ENCODE data around the gene CPA1. TPM values are rescaled to one million over a fixed set of nuclear protein-coding genes. Genes with fewer than 3 reads are reported as not detected.

The CPA1 gene
- total and polyA plus RNA-seq, 4 donors: 0.31 to 12.5 (median 0.73) TPM

GRCh38 chr7:130334274-130334673, 46.0 kb upstream of the CPA1 start:
- DNase-seq (peak; percentile 22 to 58 (median 47)), ATAC-seq (ENCODE audit: insufficient read depth, low FRiP score) (no peak)
- TF ChIP-seq CTCF (IDR thresholded peaks at IDR 0.05; ENCODE audit: control extremely low read depth, extremely low read depth): no peak
- Histone ChIP-seq H3K4me3 (no peak overlapping the region), H3K9ac (ENCODE audit: insufficient read depth in 1 of 2, low read length in 2 of 2) (no peak overlapping the region), H3K27ac (ENCODE audit: low read depth in 1 of 2, low read length in 1 of 2) (no peak overlapping the region), H3K9me3 (ENCODE audit: control insufficient read depth in 4 of 4, insufficient read depth in 3 of 4, low read length in 3 of 4) (no peaks in the 10 kb centered on the region), H3K4me1 (ENCODE audit: control insufficient read depth in 5 of 5, insufficient read depth in 5 of 5, low read length in 5 of 5) (peaks cover 0 to 9% (median 0%) of the 10 kb centered on the region in 5 donors), H3K27me3 (ENCODE audit: control insufficient read depth in 3 of 3, insufficient read depth in 3 of 3, low read length in 2 of 3) (no peaks in the 10 kb centered on the region), H3K36me3 (ENCODE audit: control insufficient read depth in 4 of 4, insufficient read depth in 4 of 4, low read length in 4 of 4) (no peaks in the 10 kb centered on the region)
- WGBS, 2 donors: 62 to 65% methylated on average over 6 of the region's 6 CpGs

GRCh38 chr7:130337410-130337971, 42.8 kb upstream of the CPA1 start:
- no peak overlapping the region for H3K27ac ChIP-seq (ENCODE audit: low read depth in 1 of 2, low read length in 1 of 2)
- H3K9me3 ChIP-seq (ENCODE audit: control insufficient read depth in 4 of 4, insufficient read depth in 3 of 4, low read length in 3 of 4): peaks cover 0 to 3% (median 0%) of the 10 kb centered on the region in 4 donors
- H3K27me3 ChIP-seq (ENCODE audit: control insufficient read depth in 3 of 3, insufficient read depth in 3 of 3, low read length in 2 of 3): no peaks in the 10 kb centered on the region
- no peaks in the 10 kb centered on the region for H3K4me1 ChIP-seq (ENCODE audit: control insufficient read depth in 5 of 5, insufficient read depth in 5 of 5, low read length in 5 of 5)
- 69 to 73% methylated on average over 6 of the region's 6 CpGs for WGBS, 2 donors
- no peak for TF ChIP-seq CTCF (IDR thresholded peaks at IDR 0.05; ENCODE audit: control extremely low read depth, extremely low read depth)
- ATAC-seq (ENCODE audit: insufficient read depth, low FRiP score) (no peak), DNase-seq (no peak)
- no peaks in the 10 kb centered on the region for H3K36me3 ChIP-seq (ENCODE audit: control insufficient read depth in 4 of 4, insufficient read depth in 4 of 4, low read length in 4 of 4)
- H3K4me3 ChIP-seq: no peak overlapping the region
- no peak overlapping the region for H3K9ac ChIP-seq (ENCODE audit: insufficient read depth in 1 of 2, low read length in 2 of 2)

GRCh38 chr7:130338233-130338632, 42.1 kb upstream of the CPA1 start:
- DNase-seq: no peak
- Histone ChIP-seq H3K4me3 (no peak overlapping the region), H3K9me3 (ENCODE audit: control insufficient read depth in 4 of 4, insufficient read depth in 3 of 4, low read length in 3 of 4) (peaks cover 0 to 3% (median 0%) of the 10 kb centered on the region in 4 donors), H3K27ac (ENCODE audit: low read depth in 1 of 2, low read length in 1 of 2) (no peak overlapping the region), H3K4me1 (ENCODE audit: control insufficient read depth in 5 of 5, insufficient read depth in 5 of 5, low read length in 5 of 5) (no peaks in the 10 kb centered on the region), H3K27me3 (ENCODE audit: control insufficient read depth in 3 of 3, insufficient read depth in 3 of 3, low read length in 2 of 3) (no peaks in the 10 kb centered on the region), H3K9ac (ENCODE audit: insufficient read depth in 1 of 2, low read length in 2 of 2) (no peak overlapping the region), H3K36me3 (ENCODE audit: control insufficient read depth in 4 of 4, insufficient read depth in 4 of 4, low read length in 4 of 4) (no peaks in the 10 kb centered on the region)
- ATAC-seq (ENCODE audit: insufficient read depth, low FRiP score): no peak
- WGBS, 2 donors: 91 to 93% methylated on average over 3 of the region's 3 CpGs
- no peak for TF ChIP-seq CTCF (IDR thresholded peaks at IDR 0.05; ENCODE audit: control extremely low read depth, extremely low read depth)

- Histone ChIP-seq H3K27ac (ENCODE audit: low read depth in 1 of 2, low read length in 1 of 2) (no peak overlapping the region), H3K36me3 (ENCODE audit: control insufficient read depth in 4 of 4, insufficient read depth in 4 of 4, low read length in 4 of 4) (no peaks in the 10 kb centered on the region), H3K9me3 (ENCODE audit: control insufficient read depth in 4 of 4, insufficient read depth in 3 of 4, low read length in 3 of 4) (peaks cover 0 to 3% (median 0%) of the 10 kb centered on the region in 4 donors), H3K4me1 (ENCODE audit: control insufficient read depth in 5 of 5, insufficient read depth in 5 of 5, low read length in 5 of 5) (peaks cover 0 to 2% (median 0%) of the 10 kb centered on the region in 5 donors), H3K9ac (ENCODE audit: insufficient read depth in 1 of 2, low read length in 2 of 2) (no peak overlapping the region), H3K4me3 (no peak overlapping the region), H3K27me3 (ENCODE audit: control insufficient read depth in 3 of 3, insufficient read depth in 3 of 3, low read length in 2 of 3) (no peaks in the 10 kb centered on the region)
- WGBS, 2 donors: 90 to 93% methylated on average over 4 of the region's 4 CpGs
- TF ChIP-seq CTCF (IDR thresholded peaks at IDR 0.05; ENCODE audit: control extremely low read depth, extremely low read depth): no peak
- DNase-seq: no peak
- ATAC-seq (ENCODE audit: insufficient read depth, low FRiP score): no peak
Observed at GRCh38 chr7:130341882-130342281, 38.4 kb upstream of the CPA1 start.
